Liver (tissue), 9 donors: ENCODE measurements around the gene ADCYAP1. TPM values are rescaled to one million over a fixed set of nuclear protein-coding genes. Genes with fewer than 3 reads are reported as not detected.

Experiments used
- DNase-seq: peaks from one replicate; pipeline ENCODE4 v3.0.0-alpha.2; 2017; ENCODE audit warnings: low spot score
- H3K27ac ChIP-seq, 2 donors: one replicate each; pipeline ENCODE4 v1.7.0; 2013; ENCODE audit warnings: inconsistent platforms in 2 of 2, low read length in 2 of 2, control low read depth in 1 of 2, low read depth in 1 of 2, mild to moderate bottlenecking in 1 of 2
- H3K27me3 ChIP-seq, 4 donors: one replicate each; pipeline versions ENCODE4 v1.6.1 to v1.7.0; 2013; ENCODE audit warnings: low read length in 3 of 4, inconsistent platforms in 1 of 4, mild to moderate bottlenecking in 1 of 4, moderate library complexity in 1 of 4; ENCODE audit not compliant: control insufficient read depth in 4 of 4, insufficient read depth in 4 of 4
- H3K36me3 ChIP-seq, 4 donors: one replicate each; pipeline versions ENCODE4 v1.6.1 to v1.7.0; 2013; ENCODE audit warnings: low read length in 3 of 4, mild to moderate bottlenecking in 3 of 4, low read depth in 1 of 4, moderate library complexity in 1 of 4; ENCODE audit not compliant: control insufficient read depth in 4 of 4, insufficient read depth in 3 of 4
- H3K4me1 ChIP-seq, 4 donors: one replicate each; pipeline versions ENCODE4 v1.6.1 to v1.7.0; 2013; ENCODE audit warnings: low read length in 3 of 4, mild to moderate bottlenecking in 3 of 4, moderate library complexity in 1 of 4; ENCODE audit not compliant: control insufficient read depth in 4 of 4, insufficient read depth in 4 of 4
- H3K4me3 ChIP-seq, 3 donors: one replicate each; pipeline versions ENCODE4 v1.6.1 to v1.7.0; 2013; ENCODE audit warnings: low read length in 3 of 3, control low read depth in 1 of 3, low read depth in 1 of 3, mild to moderate bottlenecking in 1 of 3
- H3K9ac ChIP-seq, 2 donors: one replicate each; pipeline ENCODE4 v1.7.0; 2013; ENCODE audit warnings: low read length in 2 of 2, mild to moderate bottlenecking in 2 of 2, moderate library complexity in 2 of 2, control low read depth in 1 of 2, low read depth in 1 of 2
- H3K9me3 ChIP-seq, 4 donors: one replicate each; pipeline versions ENCODE4 v1.6.1 to v1.7.0; 2013; ENCODE audit warnings: low read length in 3 of 4; ENCODE audit not compliant: control insufficient read depth in 4 of 4
- ATF3 ChIP-seq: IDR thresholded peaks from 2 replicates; pipeline ENCODE4 v1.6.1; 2016; ENCODE audit warnings: antibody characterized with exemption
- EGR1 ChIP-seq, 2 donors: IDR thresholded peaks; 2 replicates each; pipeline ENCODE4 v1.6.1; 2016 to 2018; ENCODE audit warnings: antibody characterized with exemption in 2 of 2, low read depth in 2 of 2
- FOXA1 ChIP-seq: IDR thresholded peaks from 2 replicates; pipeline ENCODE4 v1.6.1; 2016; ENCODE audit warnings: antibody characterized with exemption
- FOXA2 ChIP-seq: IDR thresholded peaks from 2 replicates; pipeline ENCODE4 v1.6.1; 2016; ENCODE audit warnings: antibody characterized with exemption
- GABPA ChIP-seq, 2 donors: IDR thresholded peaks in 1 of 2; conservative IDR thresholded peaks in 1 of 2; 2 replicates each; pipeline ENCODE4 v1.6.1; 2016; ENCODE audit warnings: antibody characterized with exemption in 2 of 2, mild to moderate bottlenecking in 1 of 2, moderate library complexity in 1 of 2
- HNF4A ChIP-seq, 2 donors: conservative IDR thresholded peaks; 2 replicates each; pipeline ENCODE4 v1.6.1; 2016; ENCODE audit warnings: antibody characterized with exemption in 2 of 2, mild to moderate bottlenecking in 2 of 2
- HNF4G ChIP-seq: IDR thresholded peaks from 2 replicates; pipeline ENCODE4 v1.6.1; 2016; ENCODE audit warnings: antibody characterized with exemption
- JUND ChIP-seq, 2 donors: IDR thresholded peaks; 2 replicates each; pipeline ENCODE4 v1.6.1; 2016; ENCODE audit warnings: antibody characterized with exemption in 2 of 2
- NR2F2 ChIP-seq: IDR thresholded peaks from 2 replicates; pipeline ENCODE4 v1.6.1; 2016; ENCODE audit warnings: antibody characterized with exemption
- RAD21 ChIP-seq, 2 donors: IDR thresholded peaks; 2 replicates each; pipeline ENCODE4 v1.6.1; 2016; ENCODE audit warnings: antibody characterized with exemption in 2 of 2, mild to moderate bottlenecking in 2 of 2
- REST ChIP-seq: IDR thresholded peaks from 2 replicates; pipeline ENCODE4 v1.6.1; 2016; ENCODE audit warnings: antibody characterized with exemption, mild to moderate bottlenecking
- RXRA ChIP-seq, 2 donors: IDR thresholded peaks; 2 replicates each; pipeline ENCODE4 v1.6.1; 2017 to 2018; ENCODE audit warnings: antibody characterized with exemption in 2 of 2, mild to moderate bottlenecking in 1 of 2
- SP1 ChIP-seq: IDR thresholded peaks from 2 replicates; pipeline ENCODE4 v1.6.1; 2018; ENCODE audit warnings: antibody characterized with exemption, mild to moderate bottlenecking
- TAF1 ChIP-seq: conservative IDR thresholded peaks from 2 replicates; pipeline ENCODE4 v1.6.1; 2016; ENCODE audit warnings: antibody characterized with exemption, mild to moderate bottlenecking
- YY1 ChIP-seq: IDR thresholded peaks from 2 replicates; pipeline ENCODE4 v1.6.1; 2016; ENCODE audit warnings: antibody characterized with exemption, mild to moderate bottlenecking
- WGBS: extraction: QIAGEN DNeasy Blood & Tissue Kit; methylation state at CpG from one replicate; pipeline ENCODE4 v1.1.7; 2013; 5-methylcytosine and 5-hydroxymethylcytosine counted together
- polyA plus RNA-seq, 2 donors: library from polyadenylated mRNA; stranded (reverse) in 1 of 2; unstranded in 1 of 2; fragments of 200-250 nt in 1 of 2; fragments of >200 nt in 1 of 2; fragmentation: Nextera tagmentation in 1 of 2; extraction: Ambion mirVana in 1 of 2; gene quantifications; one replicate each; pipeline versions ENCODE4 v1.2.1 to v1.2.3, GENCODE V29; 2013 to 2015
- total RNA-seq, 2 donors: library from RNA; depleted of rRNA; stranded (reverse); fragments of >200 nt; gene quantifications; one replicate each; pipeline ENCODE4 v1.2.3, GENCODE V29; 2014
- TF ChIP-seq, protein P1 (sequence below): IDR thresholded peaks from 2 replicates; pipeline ENCODE4 v1.6.1; 2016; ENCODE audit warnings: antibody characterized with exemption
- TF ChIP-seq, protein P2 (sequence below): fragments of 150-350 bp; IDR thresholded peaks from 2 replicates; pipeline ENCODE4 v1.5.1; 2017; ENCODE audit warnings: improper control_type of control experiment, low read depth, low read length; ENCODE audit not compliant: missing input control
- TF ChIP-seq, protein P3 (sequence below): IDR thresholded peaks from 2 replicates; pipeline ENCODE4 v1.6.1; 2016; ENCODE audit warnings: antibody characterized with exemption
- donor health status: healthy.
- donor health status: healthy.
- donor health status: healthy.
- donor health status: healthy.
- donor health status: healthy.

Gene ADCYAP1
- total and polyA plus RNA-seq, 4 donors = 0.02 to 0.08 TPM; not detected in 2

GRCh38 chr18:957829-958228 lies 53.2 kb downstream of the ADCYAP1 start:
- WGBS = 81% methylated on average over 5 of the region's 5 CpGs

More at GRCh38 chr18:957829-958228, 53.2 kb downstream of the ADCYAP1 start:
- Histone ChIP-seq H3K27me3 (peaks cover 0 to 12% (median 0%) of the 10 kb centered on the region in 4 donors), H3K9ac (no peak overlapping the region), H3K4me1 (peaks cover 0 to 5% (median 0%) of the 10 kb centered on the region in 4 donors), H3K36me3 (no peaks in the 10 kb centered on the region), H3K9me3 (no peaks in the 10 kb centered on the region), H3K4me3 (no peak overlapping the region), H3K27ac (no peak overlapping the region)
- TF ChIP-seq YY1 (no peak), SP1 (no peak), RXRA (IDR thresholded peaks at IDR 0.05) (no peak), REST (no peak), ATF3 (no peak), FOXA1 (no peak), TAF1 (no peak), RAD21 (IDR thresholded peaks at IDR 0.05) (no peak), HNF4A (conservative IDR thresholded peaks at IDR 0.05) (no peak), EGR1 (IDR thresholded peaks at IDR 0.05; ENCODE audit: low read depth in 2 of 2) (no peak), HNF4G (no peak), JUND (IDR thresholded peaks at IDR 0.05) (no peak), GABPA (IDR thresholded peaks at IDR 0.05 in 1 of 2, conservative IDR thresholded peaks at IDR 0.05 in 1 of 2) (no peak), NR2F2 (no peak), FOXA2 (no peak)
- TF ChIP-seq, protein P1, sequence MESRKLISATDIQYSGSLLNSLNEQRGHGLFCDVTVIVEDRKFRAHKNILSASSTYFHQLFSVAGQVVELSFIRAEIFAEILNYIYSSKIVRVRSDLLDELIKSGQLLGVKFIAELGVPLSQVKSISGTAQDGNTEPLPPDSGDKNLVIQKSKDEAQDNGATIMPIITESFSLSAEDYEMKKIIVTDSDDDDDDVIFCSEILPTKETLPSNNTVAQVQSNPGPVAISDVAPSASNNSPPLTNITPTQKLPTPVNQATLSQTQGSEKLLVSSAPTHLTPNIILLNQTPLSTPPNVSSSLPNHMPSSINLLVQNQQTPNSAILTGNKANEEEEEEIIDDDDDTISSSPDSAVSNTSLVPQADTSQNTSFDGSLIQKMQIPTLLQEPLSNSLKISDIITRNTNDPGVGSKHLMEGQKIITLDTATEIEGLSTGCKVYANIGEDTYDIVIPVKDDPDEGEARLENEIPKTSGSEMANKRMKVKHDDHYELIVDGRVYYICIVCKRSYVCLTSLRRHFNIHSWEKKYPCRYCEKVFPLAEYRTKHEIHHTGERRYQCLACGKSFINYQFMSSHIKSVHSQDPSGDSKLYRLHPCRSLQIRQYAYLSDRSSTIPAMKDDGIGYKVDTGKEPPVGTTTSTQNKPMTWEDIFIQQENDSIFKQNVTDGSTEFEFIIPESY = no peak
- TF ChIP-seq, protein P2, sequence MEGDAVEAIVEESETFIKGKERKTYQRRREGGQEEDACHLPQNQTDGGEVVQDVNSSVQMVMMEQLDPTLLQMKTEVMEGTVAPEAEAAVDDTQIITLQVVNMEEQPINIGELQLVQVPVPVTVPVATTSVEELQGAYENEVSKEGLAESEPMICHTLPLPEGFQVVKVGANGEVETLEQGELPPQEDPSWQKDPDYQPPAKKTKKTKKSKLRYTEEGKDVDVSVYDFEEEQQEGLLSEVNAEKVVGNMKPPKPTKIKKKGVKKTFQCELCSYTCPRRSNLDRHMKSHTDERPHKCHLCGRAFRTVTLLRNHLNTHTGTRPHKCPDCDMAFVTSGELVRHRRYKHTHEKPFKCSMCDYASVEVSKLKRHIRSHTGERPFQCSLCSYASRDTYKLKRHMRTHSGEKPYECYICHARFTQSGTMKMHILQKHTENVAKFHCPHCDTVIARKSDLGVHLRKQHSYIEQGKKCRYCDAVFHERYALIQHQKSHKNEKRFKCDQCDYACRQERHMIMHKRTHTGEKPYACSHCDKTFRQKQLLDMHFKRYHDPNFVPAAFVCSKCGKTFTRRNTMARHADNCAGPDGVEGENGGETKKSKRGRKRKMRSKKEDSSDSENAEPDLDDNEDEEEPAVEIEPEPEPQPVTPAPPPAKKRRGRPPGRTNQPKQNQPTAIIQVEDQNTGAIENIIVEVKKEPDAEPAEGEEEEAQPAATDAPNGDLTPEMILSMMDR = no peak
- TF ChIP-seq, protein P3, sequence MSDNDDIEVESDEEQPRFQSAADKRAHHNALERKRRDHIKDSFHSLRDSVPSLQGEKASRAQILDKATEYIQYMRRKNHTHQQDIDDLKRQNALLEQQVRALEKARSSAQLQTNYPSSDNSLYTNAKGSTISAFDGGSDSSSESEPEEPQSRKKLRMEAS = no peak
- DNase-seq = no peak
